ENCODE results near the gene PLA2G2F.
A peak's percentile ranks its signal among the peaks of the same experiment; 100 is the strongest.

DNA sequence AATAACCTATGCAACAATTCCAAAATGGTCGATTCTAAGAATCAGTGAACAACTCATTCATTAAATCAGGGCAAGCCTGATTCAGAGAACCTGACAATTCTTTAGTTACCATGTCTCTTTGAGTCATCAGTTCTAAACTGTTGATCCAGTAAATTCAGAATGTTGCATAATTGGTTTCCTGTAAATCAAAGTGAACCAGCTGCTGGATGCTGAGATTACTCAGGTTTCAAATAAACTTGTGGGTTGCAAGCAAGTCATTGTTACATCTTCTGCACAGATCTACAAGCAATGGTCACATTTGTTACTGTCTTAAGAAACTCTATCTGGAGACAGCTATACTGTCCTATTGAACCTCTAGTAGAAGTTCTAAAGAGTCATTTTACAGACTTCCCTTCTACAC, 36.2 kb upstream of the PLA2G2F start:
- TF ChIP-seq, protein P1, sequence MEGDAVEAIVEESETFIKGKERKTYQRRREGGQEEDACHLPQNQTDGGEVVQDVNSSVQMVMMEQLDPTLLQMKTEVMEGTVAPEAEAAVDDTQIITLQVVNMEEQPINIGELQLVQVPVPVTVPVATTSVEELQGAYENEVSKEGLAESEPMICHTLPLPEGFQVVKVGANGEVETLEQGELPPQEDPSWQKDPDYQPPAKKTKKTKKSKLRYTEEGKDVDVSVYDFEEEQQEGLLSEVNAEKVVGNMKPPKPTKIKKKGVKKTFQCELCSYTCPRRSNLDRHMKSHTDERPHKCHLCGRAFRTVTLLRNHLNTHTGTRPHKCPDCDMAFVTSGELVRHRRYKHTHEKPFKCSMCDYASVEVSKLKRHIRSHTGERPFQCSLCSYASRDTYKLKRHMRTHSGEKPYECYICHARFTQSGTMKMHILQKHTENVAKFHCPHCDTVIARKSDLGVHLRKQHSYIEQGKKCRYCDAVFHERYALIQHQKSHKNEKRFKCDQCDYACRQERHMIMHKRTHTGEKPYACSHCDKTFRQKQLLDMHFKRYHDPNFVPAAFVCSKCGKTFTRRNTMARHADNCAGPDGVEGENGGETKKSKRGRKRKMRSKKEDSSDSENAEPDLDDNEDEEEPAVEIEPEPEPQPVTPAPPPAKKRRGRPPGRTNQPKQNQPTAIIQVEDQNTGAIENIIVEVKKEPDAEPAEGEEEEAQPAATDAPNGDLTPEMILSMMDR (IDR thresholded peaks at IDR 0.05) = no peak
- peak in 2 of 4 donors; percentile 32 to 36 for TF ChIP-seq EP300 (IDR thresholded peaks at IDR 0.05)

Measured in upper lobe of left lung (tissue), 4 donors.